Skeletal muscle cell (primary cell): ENCODE results near the gene NAA60.

Source experiments
- DNase-seq: peaks from one replicate; pipeline ENCODE4 v3.0.0-alpha.2; 2010; ENCODE audit warnings: low read depth
- H3K4me3 ChIP-seq: 2 replicates; pipeline ENCODE4 v1.5.1; 2011; ENCODE audit warnings: low read depth, mild to moderate bottlenecking, control low read depth, low read length, moderate library complexity

The NAA60 gene

DNA sequence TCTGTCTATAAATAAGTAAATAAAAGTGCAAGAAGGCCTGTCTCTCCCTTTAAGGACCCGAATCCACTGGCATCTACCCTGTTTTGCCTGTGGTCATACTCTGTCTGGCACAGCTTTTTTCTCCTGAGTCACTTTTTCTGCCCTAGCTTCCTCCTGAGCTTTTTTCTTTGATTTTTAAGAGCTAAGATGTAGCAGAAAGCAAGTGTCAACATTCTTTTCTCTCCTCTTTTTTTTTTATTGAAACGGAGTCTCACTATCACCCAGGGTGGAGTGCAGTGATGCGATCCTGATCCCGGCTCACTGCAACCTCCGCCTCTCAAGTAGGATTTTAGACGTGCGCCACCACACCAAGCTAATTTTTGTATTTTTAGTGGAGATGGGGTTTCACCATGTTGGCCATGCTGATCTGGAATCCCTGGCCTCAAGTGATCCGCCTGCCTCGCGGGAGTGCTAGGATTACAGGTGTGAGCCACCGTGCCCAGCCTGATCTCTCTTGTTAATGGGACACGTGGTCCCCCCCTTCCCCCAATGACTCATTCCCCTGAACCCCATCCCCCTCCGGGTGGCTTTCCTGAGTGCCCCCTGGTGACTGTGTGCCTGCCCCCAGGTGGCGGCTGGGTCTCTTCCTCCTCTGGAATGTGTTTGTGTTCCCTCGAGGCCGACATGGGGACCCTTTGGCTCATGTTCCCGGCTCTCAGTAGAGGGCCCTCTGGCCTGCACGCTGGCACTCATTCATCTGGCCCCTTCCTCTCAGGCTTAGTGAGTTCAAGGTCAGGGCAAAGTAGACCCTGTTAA lies 37.6 kb downstream of the NAA60 start:
- no peak for DNase-seq
- H3K4me3 ChIP-seq: no peak overlapping the region

DNA sequence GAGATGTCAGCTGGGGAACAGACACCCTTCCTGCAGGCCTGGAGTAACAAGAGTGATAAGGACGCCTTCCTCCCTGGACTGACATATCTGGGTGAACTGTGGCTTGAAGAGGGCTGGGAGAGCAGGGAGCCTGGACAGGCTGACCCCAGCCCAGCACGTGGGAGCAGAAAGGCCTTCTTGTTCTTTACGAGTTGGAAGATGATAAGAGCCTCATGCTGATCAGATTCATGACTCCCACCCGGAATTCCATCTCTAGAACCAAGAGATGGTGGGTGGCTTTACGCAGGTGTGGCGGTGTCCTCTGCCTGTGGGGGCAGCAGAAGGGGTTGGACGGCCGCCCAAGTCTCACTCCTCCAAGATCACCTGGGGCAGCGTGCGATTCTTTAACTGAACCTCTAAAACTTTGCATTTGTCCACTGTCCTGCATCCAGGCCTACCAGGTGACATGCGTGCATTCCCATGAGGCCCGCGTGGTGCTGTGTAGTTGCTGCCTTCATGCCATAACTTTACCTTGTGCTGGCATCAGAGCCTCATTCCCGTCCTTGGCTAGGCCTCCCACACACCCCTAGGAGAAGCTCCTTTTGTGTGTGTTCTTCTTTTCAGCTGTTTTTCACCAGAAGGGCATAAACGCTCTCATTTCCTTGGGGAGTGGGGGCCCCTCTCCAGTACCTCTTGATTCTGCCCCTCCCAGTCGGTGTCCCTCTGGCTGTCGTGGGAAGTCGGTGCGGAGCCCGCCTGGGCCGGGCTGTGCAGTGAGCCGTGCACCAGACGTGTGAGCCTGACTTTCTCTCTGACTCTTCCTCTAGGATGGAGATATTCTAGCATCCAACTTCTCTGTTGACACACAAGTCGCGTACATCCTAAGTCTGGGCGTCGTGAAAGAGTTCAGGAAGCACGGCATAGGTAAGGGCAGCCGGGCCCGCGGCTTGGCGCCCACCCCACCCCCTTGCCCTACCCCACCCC lies 38.5 kb downstream of the NAA60 start:
- no peak for DNase-seq
- no peak overlapping the region for H3K4me3 ChIP-seq

DNA sequence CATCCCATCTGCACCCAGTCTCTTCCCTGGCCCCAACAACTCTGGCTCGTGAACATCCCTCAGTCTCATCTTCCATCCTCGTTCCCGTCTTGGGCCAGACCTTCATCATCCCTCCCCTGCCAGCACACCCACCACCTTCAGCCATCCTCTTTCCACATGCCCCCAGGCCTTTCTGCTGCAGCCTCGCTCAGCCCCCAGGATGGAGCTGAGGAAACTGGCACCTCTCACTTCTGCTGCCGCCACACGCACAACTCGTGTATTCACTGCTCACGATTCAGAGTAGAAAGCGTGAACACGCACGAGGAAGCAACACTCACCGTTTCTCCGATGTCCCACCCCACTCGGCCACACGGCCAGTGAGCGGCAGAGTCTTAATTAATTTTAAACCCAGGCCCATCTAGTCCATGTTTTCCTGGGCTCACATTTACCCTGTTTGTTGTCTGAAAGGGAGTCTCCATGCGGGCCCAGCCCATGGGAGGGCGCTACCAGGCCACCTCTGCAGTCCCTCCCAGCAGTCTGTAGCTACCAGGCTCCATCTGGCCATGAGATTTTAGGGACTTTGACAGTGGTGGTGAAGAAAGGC lies 39.3 kb downstream of the NAA60 start:
- no peak overlapping the region for H3K4me3 ChIP-seq
- no peak for DNase-seq

DNA sequence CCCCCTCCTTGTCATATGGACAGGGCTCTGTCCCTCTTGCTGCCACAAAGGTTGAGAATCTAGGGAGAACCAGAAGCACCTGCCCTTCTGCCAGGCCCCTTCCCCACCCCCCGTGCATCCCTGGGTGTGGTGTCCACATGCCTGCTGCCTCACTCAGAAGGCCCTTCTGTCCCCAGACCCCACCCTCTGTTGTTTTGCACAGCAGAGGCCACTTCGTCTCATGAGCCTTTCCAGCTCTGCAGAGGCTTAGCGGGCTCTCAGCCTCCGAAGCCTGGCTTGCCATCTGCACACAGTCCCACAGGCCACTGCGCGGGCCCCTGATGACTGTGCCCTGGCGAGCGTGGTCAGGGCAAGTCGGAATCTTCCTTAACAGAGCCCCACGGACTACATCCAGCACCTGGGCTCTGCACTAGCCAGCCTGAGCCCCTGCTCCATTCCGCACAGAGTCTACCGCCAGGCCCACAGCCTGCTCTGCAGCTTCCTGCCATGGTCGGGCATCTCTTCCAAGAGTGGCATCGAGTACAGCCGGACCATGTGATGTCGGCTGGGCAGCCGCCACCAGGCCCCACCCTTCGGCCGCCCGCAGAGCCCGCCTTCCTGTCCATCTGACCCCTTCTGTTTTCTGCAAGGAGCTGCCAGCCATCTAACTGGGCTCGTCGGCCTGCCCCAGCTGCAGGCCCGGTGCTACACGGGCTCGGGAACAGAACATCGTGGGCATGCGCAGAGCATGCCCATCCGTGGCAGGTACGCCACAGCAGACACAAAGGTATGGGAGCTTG lies 41.0 kb downstream of the NAA60 start:
- H3K4me3 ChIP-seq: no peak overlapping the region
- DNase-seq: no peak

DNA sequence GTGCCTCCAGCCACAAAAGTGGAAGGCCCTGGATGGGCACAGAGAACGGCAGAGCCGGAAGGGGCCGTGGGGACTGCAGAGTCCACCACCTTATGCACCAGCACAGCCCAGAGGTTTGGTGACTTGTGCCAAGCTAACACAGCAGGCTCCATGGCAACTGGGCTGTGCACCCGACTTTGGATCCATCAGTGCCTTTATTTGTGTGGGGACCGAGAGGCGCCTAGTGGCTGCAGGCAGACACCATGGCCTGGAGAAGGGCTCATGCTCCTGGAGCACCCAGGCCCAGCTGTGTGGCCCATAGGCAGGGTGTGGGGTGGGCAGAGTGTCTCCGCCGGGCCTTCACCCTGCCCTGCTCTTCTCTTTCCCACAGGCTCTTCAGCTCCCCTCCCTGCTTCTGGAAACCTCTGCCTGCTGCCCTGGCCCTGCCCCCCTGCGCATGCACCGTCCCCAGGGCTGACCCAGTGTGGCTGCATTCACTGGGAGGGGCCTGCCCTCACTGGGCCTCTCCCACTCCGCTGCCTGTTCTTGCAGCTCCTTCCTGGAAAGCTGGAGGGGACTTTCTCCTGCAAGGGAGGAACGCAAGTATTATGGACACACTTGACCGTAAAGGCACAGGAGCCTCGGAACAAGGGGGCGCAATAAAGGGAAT lies 41.7 kb downstream of the NAA60 start:
- DNase-seq: no peak
- H3K4me3 ChIP-seq: no peak overlapping the region

DNA sequence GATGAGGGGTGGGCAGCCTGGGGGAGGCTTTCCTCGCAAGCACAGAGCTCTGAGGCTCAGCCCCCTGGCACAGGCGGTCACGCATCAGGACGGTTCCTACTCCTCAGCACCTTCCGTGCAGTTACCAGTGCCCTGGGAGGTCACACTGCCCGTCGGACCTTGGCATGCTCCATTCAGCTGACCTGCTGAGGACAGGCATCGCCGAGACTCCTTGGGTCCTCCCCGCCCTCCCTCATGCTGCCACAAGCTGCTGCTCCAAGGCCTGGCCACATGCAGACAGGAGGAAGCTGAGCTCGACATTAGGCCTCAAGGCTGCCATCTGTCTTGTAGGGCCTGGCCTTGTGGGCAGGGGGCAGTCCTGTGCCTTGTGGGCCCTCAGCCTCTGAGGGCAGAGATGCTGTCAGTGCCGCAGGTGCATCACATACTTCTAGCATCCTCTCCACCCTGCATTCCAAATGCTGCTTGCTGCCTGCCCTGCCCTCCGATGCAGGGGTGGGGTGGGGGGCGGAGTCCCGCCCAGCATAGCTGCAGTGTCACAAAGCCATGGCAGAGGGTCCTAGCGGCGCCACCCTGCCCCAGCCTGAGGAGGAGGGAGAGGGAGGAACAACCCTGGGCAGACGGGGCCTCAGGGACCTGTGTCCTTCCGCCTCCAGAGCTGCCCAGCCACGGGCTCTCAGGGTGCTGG lies 42.5 kb downstream of the NAA60 start:
- H3K4me3 ChIP-seq: no peak overlapping the region
- DNase-seq: no peak

DNA sequence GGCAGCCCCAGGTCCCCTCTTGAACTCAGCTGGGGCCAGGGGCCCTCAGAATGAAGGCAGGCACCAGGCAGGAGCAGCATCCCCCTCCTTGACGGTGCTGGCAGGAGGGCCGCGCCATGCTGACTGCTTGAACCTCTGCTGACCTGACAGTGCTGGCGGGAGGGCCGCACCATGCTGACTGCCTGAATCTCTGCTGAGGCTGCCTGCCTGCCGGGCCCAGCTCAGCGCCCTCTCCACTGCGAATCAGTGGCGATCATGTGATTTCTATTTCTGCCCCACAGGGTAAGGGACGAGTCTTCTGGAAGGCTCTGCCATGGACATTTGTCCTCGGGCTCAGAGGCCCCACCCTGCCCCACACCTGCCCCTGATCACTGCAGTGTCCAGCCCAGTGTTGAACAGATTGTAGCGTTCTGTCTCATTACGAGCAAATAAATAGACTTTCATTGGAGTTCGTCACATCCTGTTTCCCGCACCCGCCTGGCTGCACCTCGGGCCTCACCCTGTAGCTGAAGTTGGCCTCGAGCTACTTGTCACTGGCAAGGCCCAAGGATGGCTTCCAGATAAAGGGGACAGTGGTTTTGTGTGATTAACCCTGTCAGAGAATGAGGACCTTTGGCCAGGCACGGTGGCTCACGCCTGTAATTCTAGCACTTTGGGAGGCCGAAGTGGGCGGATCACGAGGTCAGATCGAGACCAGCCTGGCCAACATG lies 43.2 kb downstream of the NAA60 start:
- no peak for DNase-seq
- H3K4me3 ChIP-seq: no peak overlapping the region

DNA sequence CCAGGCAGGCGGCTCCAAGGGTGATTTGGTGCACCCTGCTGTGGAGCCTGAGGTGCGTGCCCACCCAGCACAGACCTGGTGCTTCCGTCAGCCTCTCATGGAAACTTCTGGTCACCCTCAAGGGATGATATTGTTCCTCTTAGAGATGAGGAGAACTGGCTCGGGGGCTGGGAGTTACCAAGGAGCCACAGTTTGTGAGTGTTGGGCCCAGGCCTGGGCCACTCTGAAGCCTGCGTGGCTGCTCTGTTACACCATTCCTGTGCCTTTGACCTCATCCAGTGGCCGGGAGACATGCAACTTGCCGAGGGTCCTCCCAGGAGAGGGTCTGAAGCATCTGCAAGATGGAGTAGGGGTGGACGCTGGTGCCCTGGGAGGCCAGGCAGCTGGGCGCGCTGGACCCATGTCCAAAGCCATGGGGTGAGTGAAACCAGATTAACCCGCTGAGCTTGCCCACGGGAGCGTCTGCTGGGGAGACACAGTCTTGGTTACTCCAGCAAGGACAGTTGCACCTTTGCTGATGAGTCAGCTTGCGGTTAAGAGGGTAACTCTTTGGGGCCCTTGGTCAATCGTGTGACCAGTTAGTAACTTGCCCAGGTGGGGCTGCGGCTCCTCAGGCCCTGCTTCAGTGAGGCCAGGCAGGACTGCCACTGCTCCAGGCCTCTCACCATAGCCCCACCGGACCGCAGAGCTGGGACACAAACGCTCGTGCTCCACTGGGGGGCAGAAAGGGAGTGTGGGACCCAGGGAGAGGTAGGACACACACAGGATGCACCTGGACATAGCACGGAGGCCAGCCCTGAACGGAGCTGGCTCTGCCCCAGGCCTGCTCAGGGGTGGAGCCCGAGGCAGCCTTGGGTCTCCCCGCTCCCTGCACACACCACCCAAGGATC lies 44.3 kb downstream of the NAA60 start:
- H3K4me3 ChIP-seq: no peak overlapping the region
- no peak for DNase-seq

DNA sequence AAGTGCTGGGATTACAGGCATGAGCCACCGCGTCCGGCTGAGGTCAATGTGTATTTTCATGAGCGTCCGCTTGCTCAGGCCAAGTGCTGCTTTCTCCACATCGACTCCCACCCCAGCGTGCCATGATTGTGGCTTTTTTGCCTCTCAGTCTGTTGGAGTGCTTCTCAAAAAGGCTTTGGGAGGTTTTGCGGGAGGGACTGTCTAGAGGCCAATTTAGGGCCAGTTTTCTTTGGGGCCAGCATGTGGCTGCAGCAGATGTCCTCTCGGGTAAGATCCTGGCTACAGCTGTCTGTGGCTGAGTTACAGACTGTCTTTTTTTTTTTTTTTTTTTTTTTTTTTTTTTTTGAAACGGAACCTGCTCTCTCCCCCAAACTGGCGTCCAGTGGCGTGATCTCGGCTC lies 45.3 kb downstream of the NAA60 start:
- no peak for DNase-seq
- H3K4me3 ChIP-seq: no peak overlapping the region

DNA sequence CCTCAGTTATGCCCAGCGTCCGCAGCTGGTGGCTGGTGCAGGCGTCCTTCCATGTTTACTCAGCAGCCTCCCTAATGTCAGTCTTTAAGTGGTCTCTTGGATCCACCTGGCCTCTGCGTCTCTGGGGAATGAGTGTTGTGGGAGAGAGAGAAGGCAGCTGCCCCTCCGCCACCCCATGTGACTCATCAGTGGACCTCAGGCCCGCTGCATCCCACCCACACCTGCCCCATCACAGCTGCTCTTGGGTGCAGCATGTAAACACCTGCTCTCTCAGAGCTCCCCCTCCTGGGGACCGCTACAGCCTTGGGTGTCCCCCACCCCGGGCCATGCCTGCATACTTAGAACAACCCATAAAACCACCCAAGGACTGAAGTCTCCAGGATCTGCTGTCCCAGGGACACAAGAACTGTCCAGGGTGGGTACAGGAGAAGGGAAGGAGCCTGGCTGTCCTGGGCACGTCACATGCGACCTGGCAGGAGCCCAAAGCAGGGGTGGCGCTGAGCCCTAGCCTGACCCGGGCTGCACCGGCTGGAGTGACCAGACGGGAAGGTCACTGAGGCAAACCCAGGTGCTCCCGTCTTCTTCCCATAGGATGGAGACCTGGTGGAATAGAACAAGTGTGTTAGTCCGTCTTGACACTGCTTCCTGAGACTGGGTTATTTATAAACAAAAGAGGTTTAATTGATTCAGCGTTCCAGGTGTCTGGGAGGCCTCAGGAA lies 47.6 kb downstream of the NAA60 start:
- H3K4me3 ChIP-seq: no peak overlapping the region
- peak; percentile 39 for DNase-seq

DNA sequence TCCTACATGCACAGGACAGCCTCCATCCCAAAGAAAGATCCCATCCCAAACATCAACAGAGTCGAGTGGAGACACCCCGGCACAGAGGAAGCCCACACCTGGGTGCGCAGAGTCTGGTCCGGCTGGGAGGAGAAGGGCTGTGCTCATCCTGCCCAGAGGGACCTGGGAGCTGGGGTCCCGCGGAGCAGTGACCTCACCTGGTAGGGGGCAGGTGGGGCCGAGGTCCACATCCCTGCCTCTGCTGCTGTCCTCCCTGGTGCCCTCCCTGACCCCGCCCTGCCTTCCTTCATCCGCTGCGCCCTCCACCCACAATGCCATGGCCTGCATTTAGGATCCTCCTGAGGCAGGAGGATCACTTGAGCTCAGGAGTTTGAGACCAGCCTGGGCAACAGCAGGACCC lies 48.9 kb downstream of the NAA60 start:
- no peak for DNase-seq
- H3K4me3 ChIP-seq: no peak overlapping the region

DNA sequence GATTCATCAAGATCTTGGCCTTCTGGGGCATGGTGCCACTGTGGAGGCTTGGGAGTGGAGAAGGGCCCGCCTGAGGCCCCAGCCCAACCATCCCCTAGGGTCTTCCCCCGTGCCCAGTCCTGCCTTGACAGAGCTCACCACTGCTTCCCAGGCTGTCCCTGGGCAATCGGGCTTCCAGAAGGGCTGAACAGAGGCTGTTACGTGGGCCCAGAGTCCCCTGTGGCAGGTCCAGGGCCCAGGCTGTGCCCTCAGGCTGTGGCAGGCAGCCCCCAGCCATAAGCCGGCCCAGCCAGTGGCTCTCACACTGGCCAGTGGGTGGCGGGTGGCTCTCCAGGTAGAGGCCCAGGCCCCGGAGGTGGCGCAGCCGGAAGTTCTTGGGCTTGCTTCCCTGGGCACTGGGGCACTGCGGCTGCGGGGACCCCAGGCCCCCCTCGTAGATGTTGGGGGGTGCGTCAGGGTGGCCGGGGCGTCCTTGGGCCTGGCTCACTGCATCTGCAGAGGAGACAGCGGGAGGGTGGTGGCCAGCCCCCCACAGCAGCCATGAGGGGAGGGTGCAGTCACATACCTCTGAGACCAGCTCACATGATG lies 51.0 kb downstream of the NAA60 start:
- no peak for DNase-seq
- no peak overlapping the region for H3K4me3 ChIP-seq

DNA sequence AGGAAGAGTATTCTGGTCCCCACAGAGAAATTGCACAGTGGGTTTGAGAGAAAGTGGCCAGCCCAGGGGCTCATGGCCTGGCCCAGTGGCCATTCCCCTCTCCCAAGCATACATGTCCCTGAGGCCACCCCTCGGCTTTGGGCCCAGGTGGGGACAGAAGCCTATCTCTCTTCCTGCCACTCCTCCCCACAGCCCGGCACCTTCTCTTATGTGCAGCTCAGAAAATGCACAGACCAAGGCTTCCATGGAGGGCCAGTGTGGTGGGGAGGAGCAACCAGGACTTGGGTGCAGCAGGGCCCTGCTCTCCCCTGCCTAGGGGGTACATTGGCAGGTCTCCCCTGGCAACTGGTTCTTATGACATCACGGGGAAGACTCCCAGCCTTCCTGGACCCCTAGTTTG lies 51.7 kb downstream of the NAA60 start, which contains the start of gene C16orf90:
Gene C16orf90, minus strand, starts transcription at position 314 of the 400 bp plus-strand sequence. Its CDS starts 68 bp downstream, at position 246.
- H3K4me3 ChIP-seq: no peak within 1 kb of the TSS

DNA sequence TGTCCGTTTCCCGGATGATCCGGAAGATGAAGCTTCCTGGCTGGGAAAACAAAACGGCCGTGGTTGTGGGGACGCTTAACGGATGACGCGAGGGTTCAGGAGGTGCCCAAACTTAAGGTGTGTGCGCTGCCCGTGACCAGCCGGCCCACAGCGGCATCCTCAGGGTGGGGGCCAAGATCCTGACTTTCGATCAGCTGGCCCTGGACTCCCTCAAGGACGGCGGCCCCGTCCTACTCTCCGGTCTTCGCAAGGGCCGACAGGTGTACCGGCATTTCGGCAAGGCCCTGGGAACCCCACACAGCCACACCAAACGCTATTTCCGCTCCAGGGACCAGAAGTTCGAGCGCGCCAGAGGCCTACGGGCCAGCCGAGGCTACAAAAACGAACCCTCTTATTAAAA lies 52.9 kb downstream of the NAA60 start:
- no peak overlapping the region for H3K4me3 ChIP-seq
- no peak for DNase-seq

More for the DNA sequence above, 51.7 kb downstream of the NAA60 start, which contains the start of gene C16orf90:
- no peak for DNase-seq

DNA sequence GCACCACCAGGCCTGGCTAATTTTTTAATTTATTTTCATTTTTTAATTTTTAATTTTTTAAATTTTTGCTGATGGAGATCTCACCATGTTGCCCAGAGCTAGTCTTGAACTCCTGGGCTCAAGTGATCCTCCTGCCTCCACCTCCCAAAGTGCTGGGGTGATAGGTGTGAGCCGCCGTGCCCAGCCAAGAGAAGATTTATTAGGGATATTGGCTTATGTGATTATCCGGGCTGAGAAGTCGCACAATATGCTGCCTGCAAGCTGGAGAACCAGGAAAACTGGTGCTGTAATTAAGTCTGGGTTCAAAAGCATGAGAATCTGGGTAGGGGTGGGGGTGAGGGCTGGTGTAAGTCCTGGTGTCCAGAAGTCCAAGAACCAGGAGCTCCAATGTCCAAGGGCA lies 54.3 kb downstream of the NAA60 start:
- H3K4me3 ChIP-seq: no peak overlapping the region
- no peak for DNase-seq

DNA sequence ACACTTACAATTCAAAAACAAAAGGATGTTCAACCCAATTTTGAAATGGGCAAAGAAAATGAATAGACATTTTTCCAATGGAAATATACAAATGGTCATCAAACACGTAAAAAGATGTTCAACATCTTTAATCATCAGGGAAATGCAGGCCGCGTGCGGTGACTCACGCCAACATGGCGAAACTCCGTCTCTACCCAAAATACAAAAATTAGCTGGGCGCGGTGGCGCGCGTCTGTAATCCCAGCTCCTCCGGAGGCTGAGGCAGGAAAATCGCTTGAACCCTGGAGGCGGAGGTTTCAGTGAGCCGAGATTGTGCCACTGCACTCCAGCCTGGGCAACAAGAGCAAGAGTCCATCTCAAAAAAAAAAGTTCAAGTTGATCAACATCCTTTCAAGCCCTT lies 55.5 kb downstream of the NAA60 start:
- H3K4me3 ChIP-seq: no peak overlapping the region
- DNase-seq: no peak
